ENCODE results near the gene EFNA5.

Gene EFNA5

GRCh38 chr5:107576155-107576554, 94.6 kb downstream of the EFNA5 start:
- Histone ChIP-seq H3K4me1 (ENCODE audit: insufficient read depth, low read length) (peaks cover 16% of the 10 kb centered on the region), H3K9ac (ENCODE audit: low read depth, low read length) (no peak overlapping the region), H4K20me1 (ENCODE audit: insufficient read depth, low read length) (no peaks in the 10 kb centered on the region), H2AFZ (ENCODE audit: low read depth, low read length) (no peak overlapping the region), H3K27me3 (ENCODE audit: insufficient read depth, low read length, poor library complexity) (no peaks in the 10 kb centered on the region), H3K79me2 (ENCODE audit: insufficient read depth, low read length) (no peaks in the 10 kb centered on the region), H3K4me2 (ENCODE audit: insufficient read depth, low read length) (no peak overlapping the region), H3K9me3 (ENCODE audit: insufficient read depth, low read length, severe bottlenecking) (no peaks in the 10 kb centered on the region), H3K36me3 (ENCODE audit: insufficient read depth, low read length) (no peaks in the 10 kb centered on the region), H3K27ac (ENCODE audit: low read length) (no peak overlapping the region), H3K4me3 (ENCODE audit: low read depth in 1 of 2, low read length in 2 of 2) (no peak overlapping the region)
- ATAC-seq (ENCODE audit: insufficient read depth, low read depth) (no peak), DNase-seq (no peak)
- TF ChIP-seq, protein P1, sequence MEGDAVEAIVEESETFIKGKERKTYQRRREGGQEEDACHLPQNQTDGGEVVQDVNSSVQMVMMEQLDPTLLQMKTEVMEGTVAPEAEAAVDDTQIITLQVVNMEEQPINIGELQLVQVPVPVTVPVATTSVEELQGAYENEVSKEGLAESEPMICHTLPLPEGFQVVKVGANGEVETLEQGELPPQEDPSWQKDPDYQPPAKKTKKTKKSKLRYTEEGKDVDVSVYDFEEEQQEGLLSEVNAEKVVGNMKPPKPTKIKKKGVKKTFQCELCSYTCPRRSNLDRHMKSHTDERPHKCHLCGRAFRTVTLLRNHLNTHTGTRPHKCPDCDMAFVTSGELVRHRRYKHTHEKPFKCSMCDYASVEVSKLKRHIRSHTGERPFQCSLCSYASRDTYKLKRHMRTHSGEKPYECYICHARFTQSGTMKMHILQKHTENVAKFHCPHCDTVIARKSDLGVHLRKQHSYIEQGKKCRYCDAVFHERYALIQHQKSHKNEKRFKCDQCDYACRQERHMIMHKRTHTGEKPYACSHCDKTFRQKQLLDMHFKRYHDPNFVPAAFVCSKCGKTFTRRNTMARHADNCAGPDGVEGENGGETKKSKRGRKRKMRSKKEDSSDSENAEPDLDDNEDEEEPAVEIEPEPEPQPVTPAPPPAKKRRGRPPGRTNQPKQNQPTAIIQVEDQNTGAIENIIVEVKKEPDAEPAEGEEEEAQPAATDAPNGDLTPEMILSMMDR (IDR thresholded peaks at IDR 0.05; ENCODE audit: borderline replicate concordance, extremely low read depth, low read length, poor library complexity, severe bottlenecking) = no peak
- no peak for TF ChIP-seq EZH2 (IDR thresholded peaks at IDR 0.05; ENCODE audit: borderline replicate concordance, low read depth, low read length, severe bottlenecking)

- TF ChIP-seq, protein P1 (IDR thresholded peaks at IDR 0.05; ENCODE audit: borderline replicate concordance, extremely low read depth, low read length, poor library complexity, severe bottlenecking) = no peak
- TF ChIP-seq EZH2 (IDR thresholded peaks at IDR 0.05; ENCODE audit: borderline replicate concordance, low read depth, low read length, severe bottlenecking) = no peak
- no peak overlapping the region for H3K27ac ChIP-seq (ENCODE audit: low read length)
- no peaks in the 10 kb centered on the region for H3K79me2 ChIP-seq (ENCODE audit: insufficient read depth, low read length)
- DNase-seq = no peak
- no peak overlapping the region for H2AFZ ChIP-seq (ENCODE audit: low read depth, low read length)
- no peak overlapping the region for H3K9ac ChIP-seq (ENCODE audit: low read depth, low read length)
- H3K4me2 ChIP-seq (ENCODE audit: insufficient read depth, low read length) = no peak overlapping the region
- H3K4me3 ChIP-seq (ENCODE audit: low read depth in 1 of 2, low read length in 2 of 2) = no peak overlapping the region
- H3K27me3 ChIP-seq (ENCODE audit: insufficient read depth, low read length, poor library complexity) = no peaks in the 10 kb centered on the region
- no peaks in the 10 kb centered on the region for H4K20me1 ChIP-seq (ENCODE audit: insufficient read depth, low read length)
- H3K9me3 ChIP-seq (ENCODE audit: insufficient read depth, low read length, severe bottlenecking) = no peaks in the 10 kb centered on the region
- ATAC-seq (ENCODE audit: insufficient read depth, low read depth) = no peak
- H3K36me3 ChIP-seq (ENCODE audit: insufficient read depth, low read length) = no peaks in the 10 kb centered on the region
- H3K4me1 ChIP-seq (ENCODE audit: insufficient read depth, low read length) = peaks cover 32% of the 10 kb centered on the region
Observed at GRCh38 chr5:107574287-107574686, 96.5 kb downstream of the EFNA5 start.

DNA sequence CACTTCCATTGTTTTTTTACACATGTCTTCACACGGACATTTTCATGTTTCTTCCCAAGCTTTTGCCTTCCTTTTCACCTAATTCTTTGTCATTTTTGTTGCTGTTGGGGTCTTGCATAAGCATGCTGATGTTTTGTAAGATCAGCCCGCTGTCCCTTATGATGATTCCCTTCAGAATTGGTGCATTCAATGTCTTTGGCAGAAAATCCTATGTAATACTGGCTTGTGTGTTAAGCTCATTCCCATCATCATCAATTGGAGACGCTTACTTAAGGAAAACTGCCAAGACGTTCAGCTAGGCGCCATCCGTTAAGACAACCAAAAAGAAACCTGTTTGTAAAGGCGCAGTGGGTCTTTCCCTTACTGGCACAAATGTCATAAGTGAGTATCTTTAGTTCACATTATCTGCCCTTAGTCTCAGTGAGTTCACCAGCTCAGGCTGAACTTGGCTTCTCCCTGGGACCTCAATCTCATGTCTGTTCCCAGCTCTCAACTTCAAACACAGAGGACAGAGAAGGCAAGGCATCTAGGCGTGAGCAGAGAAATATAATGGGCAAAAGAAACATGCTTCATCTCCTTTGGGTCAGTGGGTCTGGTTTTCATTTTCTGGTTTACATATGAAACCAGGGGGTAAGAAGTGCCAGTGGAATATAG, 97.9 kb downstream of the EFNA5 start:
- peaks cover 32% of the 10 kb centered on the region for H3K4me1 ChIP-seq (ENCODE audit: insufficient read depth, low read length)
- H3K9me3 ChIP-seq (ENCODE audit: insufficient read depth, low read length, severe bottlenecking) = no peaks in the 10 kb centered on the region
- DNase-seq (no peak), ATAC-seq (ENCODE audit: insufficient read depth, low read depth) (no peak)
- H3K4me2 ChIP-seq (ENCODE audit: insufficient read depth, low read length) = no peak overlapping the region
- no peaks in the 10 kb centered on the region for H3K79me2 ChIP-seq (ENCODE audit: insufficient read depth, low read length)
- TF ChIP-seq, protein P1 (IDR thresholded peaks at IDR 0.05; ENCODE audit: borderline replicate concordance, extremely low read depth, low read length, poor library complexity, severe bottlenecking) = no peak
- no peak for TF ChIP-seq EZH2 (IDR thresholded peaks at IDR 0.05; ENCODE audit: borderline replicate concordance, low read depth, low read length, severe bottlenecking)
- H3K4me3 ChIP-seq (ENCODE audit: low read depth in 1 of 2, low read length in 2 of 2) = no peak overlapping the region
- no peak overlapping the region; the same call in 1 of the 2 replicates for H3K9ac ChIP-seq (ENCODE audit: low read depth, low read length)
- H4K20me1 ChIP-seq (ENCODE audit: insufficient read depth, low read length) = no peaks in the 10 kb centered on the region
- no peaks in the 10 kb centered on the region for H3K27me3 ChIP-seq (ENCODE audit: insufficient read depth, low read length, poor library complexity)
- H3K27ac ChIP-seq (ENCODE audit: low read length) = no peak overlapping the region
- H2AFZ ChIP-seq (ENCODE audit: low read depth, low read length) = 0 out of 2 replicates have a peak overlapping the region, but pooled peaks have one; percentile 27
- H3K36me3 ChIP-seq (ENCODE audit: insufficient read depth, low read length) = no peaks in the 10 kb centered on the region

Measured in DND-41 (cell line).